Activated T-cell treated with anti-CD3 and anti-CD28 coated beads, Interleukin-2, amount 50 U/mL, for 24 hours (primary cell): ENCODE results near the gene GLT6D1.
A peak's percentile ranks its signal among the peaks of the same experiment; 100 is the strongest.

ENCODE experiments used
- DNase-seq: peaks from one replicate; pipeline ENCODE4 v3.0.0-alpha.2; 2020
- H3K27ac Mint-ChIP-seq: 2 replicates; pipeline ENCODE4 v1.8.0; 2020; ENCODE audit warnings: mild to moderate bottlenecking, mixed read lengths
- H3K27me3 Mint-ChIP-seq: 2 replicates; pipeline ENCODE4 v1.8.0; 2020; ENCODE audit warnings: mixed read lengths
- H3K36me3 Mint-ChIP-seq: 2 replicates; pipeline ENCODE4 v1.8.0; 2020; ENCODE audit warnings: low read depth, mixed read lengths
- H3K4me1 Mint-ChIP-seq: 2 replicates; pipeline ENCODE4 v1.8.0; 2020; ENCODE audit warnings: low read depth, mixed read lengths
- H3K4me3 Mint-ChIP-seq: 2 replicates; pipeline ENCODE4 v1.8.0; 2020; ENCODE audit warnings: mild to moderate bottlenecking, moderate library complexity, mixed read lengths
- H3K9me3 Mint-ChIP-seq: 2 replicates; pipeline ENCODE4 v1.8.0; 2020; ENCODE audit warnings: mixed read lengths

GLT6D1 gene

DNA sequence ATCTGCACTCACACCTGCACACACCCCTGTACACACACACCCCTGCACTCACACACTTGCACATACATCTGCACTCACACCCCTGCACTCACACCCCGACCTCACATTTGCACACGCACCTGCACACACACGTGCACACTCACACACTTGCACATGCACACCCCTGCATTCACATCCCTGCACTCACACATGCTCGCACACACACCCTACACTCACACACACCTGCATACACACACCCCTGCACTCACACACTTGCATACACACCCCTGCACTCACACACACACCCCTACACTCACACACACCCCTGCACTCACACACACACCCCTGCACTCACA is 27.5 kb downstream of the GLT6D1 start:
- Mint-ChIP-seq H3K36me3 (no peaks in the 10 kb centered on the region), H3K27me3 (peaks cover 6% of the 10 kb centered on the region), H3K4me1 (no peaks in the 10 kb centered on the region), H3K4me3 (no peak overlapping the region), H3K27ac (no peak overlapping the region), H3K9me3 (no peaks in the 10 kb centered on the region)
- DNase-seq = no peak

DNA sequence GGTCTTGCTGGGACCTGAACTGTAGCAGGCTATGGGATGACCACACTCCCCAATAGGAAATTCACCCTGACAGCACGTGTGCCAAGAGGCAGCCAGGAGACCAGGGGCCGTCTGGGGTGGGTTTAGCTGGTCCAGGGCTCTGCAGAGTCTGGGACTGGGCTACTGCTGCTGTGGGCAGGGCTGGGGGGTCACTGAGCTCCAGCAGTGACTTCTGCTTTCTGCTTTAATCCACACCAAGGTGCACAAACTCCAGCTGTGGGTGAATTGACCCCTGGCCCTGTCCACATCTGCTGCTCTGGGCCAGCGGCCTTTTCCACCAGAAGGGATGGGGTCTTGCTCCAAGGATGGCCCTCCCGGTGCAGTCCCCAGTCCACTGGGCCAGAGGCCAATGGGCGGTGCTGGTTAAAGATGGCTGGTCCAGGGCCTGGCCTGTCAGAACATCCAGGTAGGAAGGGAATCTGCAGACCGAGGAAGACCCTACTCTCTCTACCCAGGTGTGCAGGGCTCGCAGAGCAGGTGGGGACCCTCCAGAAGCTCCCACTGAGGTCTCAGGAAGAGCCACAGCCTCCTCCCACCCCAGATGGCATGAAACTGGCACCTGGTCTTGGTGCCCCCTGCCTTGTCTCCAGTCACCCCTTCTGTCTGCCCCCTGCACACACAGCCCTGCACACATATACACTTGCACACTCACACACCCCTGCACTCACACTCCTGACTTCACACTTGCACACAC is 28.0 kb downstream of the GLT6D1 start:
- Mint-ChIP-seq H3K4me3 (no peak overlapping the region), H3K27me3 (peaks cover 6% of the 10 kb centered on the region), H3K27ac (no peak overlapping the region), H3K4me1 (no peaks in the 10 kb centered on the region), H3K9me3 (no peaks in the 10 kb centered on the region), H3K36me3 (no peaks in the 10 kb centered on the region)
- DNase-seq = no peak

DNA sequence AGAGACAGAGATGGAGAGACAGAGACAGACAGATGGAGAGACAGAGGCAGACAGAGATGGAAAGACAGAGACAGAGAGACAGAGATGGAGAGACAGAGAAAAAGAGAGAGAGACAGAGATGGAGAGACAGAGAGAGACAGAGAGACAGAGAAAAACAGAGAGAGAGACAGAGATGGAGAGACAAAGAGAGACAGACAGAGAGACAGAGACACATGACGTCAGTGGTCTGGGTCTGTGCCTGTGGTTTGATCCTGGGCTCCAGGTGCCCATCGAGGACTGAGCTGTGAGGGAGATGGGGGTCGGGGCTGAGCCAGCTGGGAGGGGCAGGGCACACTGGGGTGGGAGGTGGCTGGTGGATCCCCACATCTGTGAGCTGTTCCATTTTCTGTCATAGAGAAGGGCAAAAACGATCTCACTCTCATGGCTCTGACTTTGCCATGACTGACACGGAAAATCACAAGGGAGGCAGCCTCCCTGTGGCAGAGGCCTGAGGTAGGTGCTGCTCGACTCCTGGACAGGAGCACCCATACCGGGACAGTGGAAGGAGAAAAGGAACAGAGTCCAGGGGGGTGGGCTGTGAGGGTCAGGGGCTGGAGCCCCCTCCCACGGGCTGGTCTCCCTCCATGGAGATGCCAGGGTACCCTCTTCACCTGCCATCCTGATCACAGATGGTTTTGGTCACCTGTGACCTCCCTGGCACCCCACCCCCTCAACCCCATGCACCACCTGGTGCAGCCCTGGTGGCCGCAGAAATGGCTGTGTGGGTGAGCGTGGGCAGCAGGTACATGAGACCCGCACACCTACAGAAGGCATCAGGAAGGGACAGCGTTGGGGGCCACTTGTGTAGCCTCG is 28.8 kb downstream of the GLT6D1 start:
- Mint-ChIP-seq H3K4me1 (no peaks in the 10 kb centered on the region), H3K27me3 (peaks cover 6% of the 10 kb centered on the region), H3K27ac (no peak overlapping the region), H3K9me3 (no peaks in the 10 kb centered on the region), H3K36me3 (no peaks in the 10 kb centered on the region), H3K4me3 (no peak overlapping the region)
- DNase-seq = no peak

DNA sequence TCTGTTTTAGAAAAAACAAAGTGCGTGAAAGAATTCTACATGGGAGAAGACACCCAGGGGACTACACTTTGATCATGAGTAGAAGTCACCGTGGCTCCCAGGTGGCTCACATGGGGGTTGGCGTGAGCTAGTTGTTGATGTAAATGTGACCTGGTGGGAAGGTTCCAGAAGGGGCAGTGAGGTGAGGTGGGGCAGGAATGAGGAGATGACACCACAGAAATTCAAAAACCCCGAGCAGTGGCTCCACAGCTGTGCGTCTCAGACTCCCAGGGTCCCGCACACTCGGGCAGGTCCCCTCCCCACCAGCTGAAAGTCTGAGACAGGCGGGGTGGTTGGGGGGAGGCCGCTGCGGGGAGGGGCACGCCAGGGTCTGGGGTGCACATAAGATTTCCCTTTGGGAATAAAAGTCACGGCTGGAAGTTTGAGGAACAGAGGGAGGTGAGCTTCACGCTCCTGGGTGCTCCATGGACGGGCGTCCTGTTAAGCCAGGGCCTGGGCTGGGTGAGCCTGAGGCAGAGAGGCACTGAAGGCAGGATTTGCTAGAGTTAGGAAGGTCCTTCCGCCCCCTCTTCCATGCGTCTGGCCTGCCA is 29.9 kb downstream of the GLT6D1 start:
- H3K27ac Mint-ChIP-seq = no peak overlapping the region
- no peak overlapping the region for H3K4me3 Mint-ChIP-seq
- H3K36me3 Mint-ChIP-seq = no peaks in the 10 kb centered on the region

DNA sequence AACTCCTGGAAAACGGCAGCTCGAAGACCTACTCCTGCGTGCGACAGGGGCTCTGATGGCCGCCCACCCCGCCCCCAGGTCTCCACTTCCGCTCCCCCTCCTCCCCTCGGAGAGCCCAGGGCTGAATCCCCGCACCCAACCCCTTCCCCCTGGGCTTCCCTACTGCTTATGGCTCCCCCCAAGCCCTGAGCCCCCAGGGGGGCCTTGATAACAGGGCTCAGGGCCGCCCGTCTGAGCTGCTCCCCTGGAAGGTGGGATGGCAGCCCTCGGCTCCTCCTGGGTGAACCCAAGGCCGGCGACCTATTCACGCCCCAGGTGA is 30.4 kb downstream of the GLT6D1 start:
- Mint-ChIP-seq H3K4me3 (no peak overlapping the region), H3K4me1 (no peaks in the 10 kb centered on the region), H3K36me3 (no peaks in the 10 kb centered on the region), H3K27me3 (peaks cover 6% of the 10 kb centered on the region), H3K27ac (no peak overlapping the region), H3K9me3 (no peaks in the 10 kb centered on the region)
- DNase-seq = no peak

More for the DNA sequence above, 29.9 kb downstream of the GLT6D1 start:
- Mint-ChIP-seq H3K27me3 (peaks cover 6% of the 10 kb centered on the region), H3K9me3 (no peaks in the 10 kb centered on the region), H3K4me1 (no peaks in the 10 kb centered on the region)
- no peak for DNase-seq

DNA sequence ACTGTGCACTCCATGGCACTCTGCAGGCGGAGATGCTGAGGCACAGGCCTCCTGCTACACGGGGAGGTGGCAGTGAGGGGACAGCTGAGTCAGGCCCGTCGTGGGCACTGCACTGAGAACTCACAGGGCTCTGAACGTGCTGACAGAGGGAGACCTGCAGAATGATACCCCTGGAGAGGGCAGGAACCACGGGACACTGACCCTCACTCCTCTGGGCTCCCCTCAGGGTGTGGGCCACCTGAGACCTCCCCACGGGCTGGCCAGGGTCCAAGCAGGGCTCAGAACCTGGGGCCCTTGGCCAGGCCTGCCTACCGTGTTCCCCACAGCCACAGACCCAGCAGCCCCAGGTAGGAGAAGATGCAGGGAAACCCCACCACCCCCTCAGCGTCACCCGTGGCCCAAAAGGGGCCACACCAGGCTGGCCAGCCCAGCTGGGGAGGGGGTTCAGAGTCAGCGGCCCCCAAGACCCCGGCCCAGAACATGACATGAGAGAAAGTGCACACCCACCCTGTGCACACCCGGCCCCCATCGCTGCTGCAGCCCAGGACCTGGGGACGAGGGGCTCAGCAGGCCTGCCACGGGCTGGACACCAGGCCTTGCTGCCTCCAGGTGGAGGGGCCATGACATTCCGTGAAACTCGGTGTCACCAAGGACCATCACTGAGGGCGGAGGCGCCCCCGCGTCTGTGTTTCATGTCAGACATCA is 30.9 kb downstream of the GLT6D1 start:
- Mint-ChIP-seq H3K27me3 (peaks cover 4% of the 10 kb centered on the region), H3K27ac (no peak overlapping the region), H3K9me3 (no peaks in the 10 kb centered on the region), H3K4me3 (no peak overlapping the region), H3K36me3 (no peaks in the 10 kb centered on the region), H3K4me1 (no peaks in the 10 kb centered on the region)
- no peak for DNase-seq

DNA sequence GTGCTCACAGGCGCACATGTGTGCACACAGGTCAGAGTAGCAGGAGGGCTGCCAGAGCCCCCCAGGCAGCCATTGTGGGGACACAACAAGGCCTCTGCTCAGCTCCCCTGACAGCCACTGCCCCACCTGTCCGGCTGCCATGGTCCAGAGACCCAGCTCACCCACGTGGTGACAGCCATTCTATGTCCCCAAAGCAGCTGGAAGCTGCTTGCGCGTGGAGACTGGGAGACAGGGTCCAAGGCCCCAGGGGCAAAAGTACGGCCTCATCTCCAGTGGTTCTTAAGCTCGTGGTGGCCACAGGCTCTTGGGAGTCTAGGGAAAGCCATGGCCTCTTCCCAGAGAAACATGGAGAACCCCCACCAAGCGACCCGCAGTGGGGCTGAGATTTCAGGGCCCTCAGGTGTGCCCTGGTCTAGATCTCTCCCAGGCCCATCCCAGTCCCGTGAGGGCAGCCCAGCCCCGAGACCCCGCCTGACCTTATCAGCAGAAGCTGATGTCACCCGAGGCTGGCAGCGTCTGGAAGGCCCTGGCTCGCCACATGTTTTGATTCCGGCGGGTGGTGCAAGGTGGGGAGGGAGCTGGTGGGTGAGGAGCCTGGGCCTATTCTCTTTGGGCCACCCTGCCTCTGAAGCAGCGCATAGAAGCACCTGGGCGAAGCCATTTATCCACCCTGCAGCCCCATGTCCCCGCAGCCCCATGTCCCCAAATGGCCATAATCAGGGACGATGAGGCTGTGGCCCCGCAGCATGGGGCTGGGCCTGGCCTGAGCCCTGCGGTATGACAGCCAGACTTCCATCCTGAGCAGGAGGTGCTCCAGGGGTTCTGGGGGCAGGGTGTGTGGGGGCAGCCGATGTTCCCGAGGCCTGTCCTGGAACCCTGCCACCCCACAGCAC is 31.7 kb downstream of the GLT6D1 start:
- H3K4me1 Mint-ChIP-seq = no peaks in the 10 kb centered on the region
- no peaks in the 10 kb centered on the region for H3K36me3 Mint-ChIP-seq
- no peaks in the 10 kb centered on the region for H3K9me3 Mint-ChIP-seq
- peaks cover 5% of the 10 kb centered on the region for H3K27me3 Mint-ChIP-seq
- no peak overlapping the region for H3K27ac Mint-ChIP-seq
- no peak overlapping the region for H3K4me3 Mint-ChIP-seq
- no peak for DNase-seq

DNA sequence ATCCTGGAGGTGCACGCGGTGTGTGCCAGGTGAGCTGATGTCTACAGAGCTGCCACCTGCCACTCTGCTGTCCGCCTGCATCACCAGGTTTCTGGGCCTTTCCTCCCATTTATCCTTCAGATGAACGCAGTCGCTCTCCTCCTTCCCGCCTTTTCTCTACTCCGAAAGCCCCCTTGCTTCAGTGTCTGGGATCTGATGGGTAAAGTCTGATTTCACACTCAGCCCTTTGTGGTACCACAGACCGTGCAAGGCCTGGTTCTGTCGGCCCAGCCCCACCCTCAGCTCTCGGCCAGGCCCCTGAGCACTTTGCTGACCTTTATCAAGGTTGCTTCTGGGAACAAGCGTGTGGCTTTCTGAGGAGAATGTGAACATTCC is 32.5 kb downstream of the GLT6D1 start:
- no peak for DNase-seq
- Mint-ChIP-seq H3K4me3 (no peak overlapping the region), H3K27me3 (peaks cover 6% of the 10 kb centered on the region), H3K36me3 (no peaks in the 10 kb centered on the region), H3K4me1 (no peaks in the 10 kb centered on the region), H3K27ac (no peak overlapping the region), H3K9me3 (no peaks in the 10 kb centered on the region)

DNA sequence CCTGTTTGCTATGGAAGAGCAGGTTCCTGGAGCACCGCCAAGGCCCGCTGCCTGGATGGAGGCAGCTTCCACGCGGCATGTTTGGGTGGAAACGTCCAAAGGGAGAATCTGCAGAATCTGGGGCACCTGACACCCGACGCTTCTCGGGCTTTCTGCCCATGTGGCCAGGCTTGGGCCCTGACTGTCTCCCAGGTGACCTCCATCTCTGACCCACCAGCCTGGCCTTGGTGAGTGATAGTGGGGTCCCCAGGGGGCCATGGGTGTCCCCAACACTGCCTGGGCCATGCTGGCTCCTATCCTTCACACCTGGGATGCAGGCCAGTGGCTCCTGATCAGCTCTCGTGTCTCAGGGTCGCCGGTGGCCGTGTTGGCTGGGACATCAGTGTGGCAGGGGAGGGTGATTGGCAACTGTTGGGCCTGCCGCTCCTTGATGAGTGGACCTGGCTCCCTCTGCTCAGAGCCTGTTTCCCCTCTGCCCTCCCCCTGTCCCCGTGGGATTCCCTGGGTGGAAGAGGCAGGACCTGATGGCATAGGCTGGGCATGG is 34.0 kb downstream of the GLT6D1 start:
- no peaks in the 10 kb centered on the region for H3K9me3 Mint-ChIP-seq
- peaks cover 15% of the 10 kb centered on the region for H3K27me3 Mint-ChIP-seq
- DNase-seq = no peak
- no peaks in the 10 kb centered on the region for H3K36me3 Mint-ChIP-seq
- no peaks in the 10 kb centered on the region for H3K4me1 Mint-ChIP-seq
- H3K27ac Mint-ChIP-seq = no peak overlapping the region
- H3K4me3 Mint-ChIP-seq = no peak overlapping the region

DNA sequence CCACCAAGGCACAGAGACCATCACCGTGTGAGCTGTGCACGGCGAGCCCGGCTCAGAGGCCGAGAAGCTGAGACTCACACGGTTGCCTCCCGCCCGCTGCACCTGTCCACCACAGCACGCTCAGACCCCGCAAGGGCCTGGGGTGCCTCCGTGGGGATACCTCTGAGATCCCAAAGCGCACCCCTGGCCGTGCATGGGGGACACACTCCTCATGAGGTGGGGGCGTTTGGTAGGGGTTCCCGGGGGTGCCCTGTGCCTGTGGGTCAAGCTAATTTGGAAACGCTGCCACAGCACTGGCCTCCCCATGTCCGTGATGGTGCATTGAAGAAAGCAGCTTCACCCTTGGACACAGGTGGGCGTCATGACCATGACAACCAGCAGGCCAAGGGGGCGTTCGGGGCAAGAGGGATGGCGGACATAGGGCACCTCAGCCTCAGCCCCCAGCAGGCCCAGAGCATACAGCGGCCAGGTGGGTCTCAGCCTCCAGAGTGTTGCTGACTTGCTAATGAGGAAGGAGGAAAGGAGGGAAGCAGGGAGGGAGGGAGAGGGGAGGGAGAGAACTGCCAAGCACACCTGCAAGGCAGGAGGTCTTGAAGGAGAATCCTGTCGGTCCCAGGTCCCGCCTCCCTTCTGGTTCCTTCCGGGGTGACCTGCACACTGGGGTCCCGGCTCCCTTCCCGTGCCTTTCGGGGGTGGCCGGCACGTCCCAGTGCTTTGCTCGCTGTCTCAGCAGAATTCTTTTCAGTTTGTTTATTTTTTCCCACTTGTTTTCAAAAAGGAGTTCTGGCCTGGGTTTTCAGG is 34.7 kb downstream of the GLT6D1 start:
- Mint-ChIP-seq H3K27me3 (peaks cover 18% of the 10 kb centered on the region), H3K27ac (no peak overlapping the region), H3K36me3 (no peaks in the 10 kb centered on the region), H3K4me3 (no peak overlapping the region), H3K9me3 (no peaks in the 10 kb centered on the region), H3K4me1 (no peaks in the 10 kb centered on the region)
- peak; percentile 20 for DNase-seq

DNA sequence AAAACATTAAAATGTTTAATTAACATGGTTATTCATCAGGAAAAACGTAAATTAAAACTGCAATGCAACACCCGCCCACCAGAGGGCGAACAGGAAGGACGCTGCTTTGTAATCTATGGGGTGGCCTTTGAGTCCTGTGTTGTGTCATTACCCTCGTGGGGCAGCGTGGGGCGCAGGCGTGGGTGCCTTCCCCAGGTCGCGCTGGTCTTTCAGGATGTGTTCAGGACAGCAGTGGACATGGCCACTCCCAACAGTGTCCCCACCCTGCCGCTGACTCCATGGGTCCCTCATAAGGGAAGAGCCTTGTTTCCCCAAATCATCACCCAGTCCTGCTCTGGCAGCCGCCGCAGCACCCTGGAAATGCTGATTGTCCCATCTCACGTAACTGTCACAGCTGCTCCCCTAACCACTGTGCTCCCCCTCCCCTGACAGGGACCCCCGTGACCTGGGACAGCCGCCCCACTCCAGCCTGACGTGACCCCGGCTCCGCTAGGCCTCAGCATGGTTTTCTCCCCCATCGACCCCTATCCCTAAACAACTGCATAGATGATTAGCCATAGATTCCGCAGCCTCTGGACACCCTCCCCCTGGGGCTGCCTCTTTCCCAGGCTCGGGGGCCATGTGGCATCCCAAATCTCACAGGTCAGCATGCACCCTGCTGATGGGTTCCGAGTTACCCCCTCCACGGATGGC is 36.4 kb downstream of the GLT6D1 start:
- no peak overlapping the region for H3K27ac Mint-ChIP-seq
- no peaks in the 10 kb centered on the region for H3K9me3 Mint-ChIP-seq
- H3K27me3 Mint-ChIP-seq = peaks cover 25% of the 10 kb centered on the region
- H3K4me1 Mint-ChIP-seq = no peaks in the 10 kb centered on the region
- peak; percentile 74 for DNase-seq
- H3K36me3 Mint-ChIP-seq = no peaks in the 10 kb centered on the region
- H3K4me3 Mint-ChIP-seq = no peak overlapping the region

DNA sequence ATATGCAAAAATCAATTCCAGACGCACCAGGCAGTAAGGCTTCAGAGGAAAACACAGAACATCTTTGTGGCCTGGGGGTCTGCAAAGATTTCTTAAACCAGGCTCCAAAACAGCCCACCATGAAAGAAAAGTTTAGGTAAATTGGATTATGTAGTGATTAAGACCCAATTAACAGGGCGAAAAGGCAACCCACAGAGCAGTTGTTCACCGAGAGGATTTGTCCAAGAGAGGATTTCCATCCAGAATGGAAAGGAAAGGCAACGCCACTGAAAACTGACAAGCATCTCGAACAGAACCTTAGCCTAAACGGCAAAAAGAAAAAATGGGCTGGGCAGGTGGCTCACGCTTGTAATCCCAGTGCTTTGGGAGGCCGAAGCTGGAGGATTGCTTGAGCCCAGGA is 37.4 kb downstream of the GLT6D1 start:
- Mint-ChIP-seq H3K4me1 (no peaks in the 10 kb centered on the region), H3K27me3 (peaks cover 29% of the 10 kb centered on the region), H3K9me3 (no peaks in the 10 kb centered on the region)

DNA sequence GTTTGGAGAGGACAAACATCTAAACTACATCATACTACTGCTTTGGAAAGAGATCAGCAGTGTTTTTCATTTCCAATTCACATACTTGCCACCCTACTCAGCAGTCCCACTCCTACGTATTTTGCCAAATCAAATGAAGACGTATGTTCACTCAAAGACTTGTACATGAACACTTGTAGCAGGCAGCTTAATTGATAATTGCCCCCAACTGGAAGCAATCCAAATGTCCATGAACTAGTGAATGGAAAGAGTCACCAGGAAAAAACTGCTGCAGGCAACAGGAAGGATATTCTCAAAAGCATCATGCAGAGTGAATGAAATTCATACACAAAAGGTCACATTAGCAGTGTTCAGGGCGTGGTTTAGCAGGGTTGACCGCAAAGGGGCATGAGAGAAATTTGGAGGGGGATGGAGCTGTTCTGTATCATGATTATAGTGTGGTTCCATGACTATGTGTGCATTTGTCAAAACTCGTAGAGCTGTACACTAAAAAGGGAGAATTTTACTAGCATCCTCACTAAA is 39.0 kb downstream of the GLT6D1 start:
- H3K9me3 Mint-ChIP-seq = no peaks in the 10 kb centered on the region
- H3K27ac Mint-ChIP-seq = no peak overlapping the region
- H3K4me1 Mint-ChIP-seq = no peaks in the 10 kb centered on the region
- H3K4me3 Mint-ChIP-seq = no peak overlapping the region
- H3K27me3 Mint-ChIP-seq = peaks cover 32% of the 10 kb centered on the region
- H3K36me3 Mint-ChIP-seq = no peaks in the 10 kb centered on the region
- no peak for DNase-seq

More for the DNA sequence above, 37.4 kb downstream of the GLT6D1 start:
- H3K4me3 Mint-ChIP-seq = no peak overlapping the region
- H3K36me3 Mint-ChIP-seq = no peaks in the 10 kb centered on the region
- no peak overlapping the region for H3K27ac Mint-ChIP-seq
- DNase-seq = no peak
